ENCODE data around the gene ZCCHC2.

Gene ZCCHC2

GRCh38 chr18:62577765-62578164 is 54.9 kb downstream of the ZCCHC2 start:
- DNase-seq, result no peak

DNA sequence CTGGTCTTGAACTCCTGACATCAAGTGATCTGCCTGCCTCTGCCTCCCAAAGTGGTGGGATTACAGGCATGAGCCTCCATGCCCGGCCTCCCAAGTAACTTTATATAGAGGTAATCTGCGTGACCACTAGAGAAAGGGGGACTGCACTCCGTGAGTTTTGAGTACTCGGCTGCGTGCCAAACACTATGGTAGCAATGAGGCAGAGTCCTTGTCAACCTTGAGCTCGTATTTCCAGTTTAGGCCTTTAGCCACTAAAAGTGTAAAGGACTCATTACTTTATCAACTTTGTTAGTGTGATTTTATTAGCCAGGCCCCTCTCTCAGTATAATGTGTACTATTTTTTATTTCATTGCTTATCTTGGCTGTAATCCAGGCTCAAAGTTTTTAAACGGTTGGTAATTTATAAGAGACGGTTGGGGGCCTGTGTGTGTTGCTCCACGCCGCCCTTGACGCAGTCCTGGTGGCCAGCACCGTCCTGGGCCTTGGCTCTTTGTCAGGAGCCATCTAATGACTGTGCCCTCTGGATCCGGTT is 56.2 kb downstream of the ZCCHC2 start:
- no peak for DNase-seq

DNA sequence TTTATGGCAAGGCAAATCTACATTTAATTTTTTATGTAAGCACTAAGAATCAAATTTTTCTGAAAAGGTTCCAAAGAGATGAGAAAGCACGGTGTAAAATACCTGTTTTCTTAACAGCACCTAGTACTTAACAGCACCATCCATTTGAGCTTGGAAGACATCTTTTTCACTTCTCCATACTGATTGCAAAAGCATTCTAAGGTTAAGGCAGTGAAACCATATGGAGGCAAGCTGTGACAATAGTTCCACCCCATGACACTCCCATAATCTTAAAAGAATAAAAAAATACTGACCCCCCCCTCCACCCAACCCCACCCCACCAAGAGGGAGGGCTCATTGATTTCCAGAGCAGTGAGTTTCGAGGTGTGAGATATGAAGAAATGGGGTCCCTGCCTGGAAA is 60.6 kb downstream of the ZCCHC2 start:
- DNase-seq, result no peak

GRCh38 chr18:62584241-62585120 is 61.7 kb downstream of the ZCCHC2 start:
- peak; percentile 65 for DNase-seq

DNA sequence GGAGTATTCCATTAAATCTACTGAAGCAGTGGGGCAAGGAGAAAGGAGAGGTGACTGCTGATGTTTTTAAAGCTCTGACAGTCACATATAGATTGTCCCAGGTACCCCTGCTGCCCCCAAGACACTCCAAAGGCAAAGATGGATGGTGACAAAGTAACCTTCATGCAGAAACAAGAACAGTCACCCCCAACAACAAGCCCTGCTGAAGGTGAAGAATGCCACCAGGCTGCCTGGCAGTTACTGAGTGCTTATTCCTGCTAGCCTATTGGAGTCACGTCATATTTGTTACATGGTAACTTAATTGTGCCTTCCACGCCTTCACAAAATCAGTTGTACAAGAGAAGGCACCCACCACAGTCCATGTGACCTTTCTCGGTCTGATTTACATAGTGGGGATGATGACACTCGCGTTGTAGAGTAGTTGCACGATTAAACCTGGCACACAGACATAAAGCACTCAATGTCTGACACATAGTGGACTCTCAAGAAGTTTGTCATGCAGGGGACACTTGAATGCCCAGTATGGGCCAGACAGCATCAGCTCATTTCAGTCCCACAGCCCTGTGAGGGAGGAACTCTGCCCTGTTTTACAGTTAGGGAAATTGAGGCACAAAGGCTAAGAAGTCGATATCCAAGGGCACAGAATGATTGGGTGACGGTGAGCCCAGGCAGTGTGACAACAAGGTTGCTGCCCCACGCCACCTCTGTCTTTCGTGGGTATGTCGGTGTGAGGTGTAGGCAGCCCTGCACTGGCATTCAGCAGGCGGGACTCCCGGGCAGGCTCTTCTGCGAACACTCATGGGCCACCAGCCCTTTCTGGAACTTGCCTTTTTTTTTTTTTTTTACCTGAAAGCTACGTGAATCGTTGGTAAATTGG is 62.7 kb downstream of the ZCCHC2 start:
- no peak for DNase-seq

DNA sequence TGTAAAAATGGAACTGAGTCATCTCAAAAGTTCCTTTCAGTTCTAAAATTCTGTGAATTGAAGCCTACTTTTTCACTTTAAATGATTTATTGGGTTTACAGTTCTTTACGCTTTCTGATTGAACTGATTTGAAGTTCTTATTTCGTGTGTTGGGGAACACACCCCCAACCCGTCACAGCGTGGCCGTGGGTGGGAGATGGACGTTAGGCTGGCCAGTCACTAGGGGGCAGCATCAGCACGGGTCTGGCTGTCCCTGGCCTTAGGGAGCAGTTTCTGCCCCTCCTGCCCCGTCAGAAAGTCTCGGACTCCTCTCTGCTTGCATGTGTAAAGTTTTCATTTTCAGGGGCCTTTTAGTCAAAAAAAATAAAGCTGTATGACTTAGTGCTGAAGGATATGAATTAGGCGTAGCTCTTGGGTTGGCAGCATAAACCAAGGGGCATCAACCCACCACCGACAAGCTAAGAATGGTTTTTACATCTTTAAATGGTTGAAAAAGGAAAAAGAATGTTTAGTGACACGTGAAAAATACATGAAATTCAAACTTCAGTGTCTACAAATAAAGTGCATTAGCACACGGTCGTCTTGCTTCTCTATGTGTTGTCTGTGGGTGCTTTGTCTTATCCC is 63.4 kb downstream of the ZCCHC2 start:
- DNase-seq, result peak; percentile 61

GRCh38 chr18:62586781-62587487 is 64.1 kb downstream of the ZCCHC2 start:
- DNase-seq, result no peak

- DNase-seq, result no peak
These were observed 64.9 kb downstream of the ZCCHC2 start for GRCh38 chr18:62587689-62588088.

GRCh38 chr18:62588217-62588616 is 65.4 kb downstream of the ZCCHC2 start:
- no peak for DNase-seq

- DNase-seq, result no peak
These were observed 68.2 kb downstream of the ZCCHC2 start for GRCh38 chr18:62590799-62591590.

DNA sequence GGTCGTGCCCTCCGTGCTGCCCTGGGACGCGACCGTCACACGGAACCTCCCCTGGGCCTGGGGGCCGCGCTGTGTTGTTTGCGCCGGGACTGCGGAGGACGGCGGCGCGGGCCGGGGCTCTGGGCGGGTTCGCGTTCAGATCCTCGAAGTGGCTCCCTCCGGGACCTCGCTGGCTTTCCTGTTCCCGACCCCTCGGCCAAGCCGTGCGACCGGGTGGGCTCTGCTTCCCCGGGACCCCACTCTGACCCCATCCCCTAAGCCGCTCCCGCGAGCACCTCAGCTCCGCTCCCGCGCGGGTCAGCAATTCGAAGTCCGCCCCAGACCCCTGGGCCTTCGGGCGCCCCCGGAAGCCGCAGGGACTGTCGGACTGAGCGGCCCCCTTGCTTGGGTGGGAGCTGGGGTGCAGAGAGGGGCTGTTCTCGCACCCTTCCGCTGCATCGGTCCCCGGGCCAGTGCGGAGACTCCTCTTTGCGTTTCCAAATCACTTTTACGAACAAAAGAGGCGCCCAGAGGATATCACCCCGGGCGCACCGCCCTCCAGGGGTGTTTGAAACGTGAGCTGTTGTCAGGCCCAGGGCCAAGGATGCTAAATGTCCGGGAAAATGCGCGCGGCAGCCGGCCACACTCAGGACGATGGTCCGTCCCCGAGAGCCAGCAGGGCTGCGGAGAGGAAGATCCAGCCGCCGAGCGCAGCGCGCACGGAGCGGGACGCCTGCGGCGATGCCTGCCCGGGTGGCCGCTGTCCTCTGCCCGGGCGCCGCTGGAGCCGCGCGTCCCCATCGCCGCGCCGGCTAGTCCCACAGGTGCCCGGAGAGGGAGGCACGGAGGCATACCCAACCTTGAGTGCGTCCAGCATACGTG is 73.5 kb downstream of the ZCCHC2 start:
- peak; percentile 78 for DNase-seq

DNA sequence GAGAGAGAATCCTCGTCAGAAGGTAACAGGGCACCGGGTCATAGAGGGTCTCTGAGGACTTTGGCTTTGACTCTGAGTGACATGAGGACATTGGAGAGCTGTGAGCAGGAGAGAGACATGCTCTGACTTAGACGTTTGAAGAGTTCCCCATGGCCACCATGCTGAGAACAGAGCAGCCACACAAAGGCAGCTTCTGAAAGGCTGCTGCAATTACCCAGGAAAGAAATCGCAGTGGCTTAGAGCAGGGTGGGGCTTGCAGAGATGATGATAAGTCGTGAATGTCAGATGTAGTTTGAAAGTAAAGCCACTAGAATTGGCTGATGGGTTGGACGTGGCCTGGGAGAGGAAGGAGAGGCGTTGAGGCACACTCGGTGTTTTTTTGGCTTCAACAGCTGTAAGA is 79.0 kb downstream of the ZCCHC2 start:
- no peak for DNase-seq

- no peak for DNase-seq
These were observed 79.9 kb downstream of the ZCCHC2 start for GRCh38 chr18:62602706-62603105.

GRCh38 chr18:62603211-62603610 is 80.4 kb downstream of the ZCCHC2 start:
- DNase-seq, result no peak

DNA sequence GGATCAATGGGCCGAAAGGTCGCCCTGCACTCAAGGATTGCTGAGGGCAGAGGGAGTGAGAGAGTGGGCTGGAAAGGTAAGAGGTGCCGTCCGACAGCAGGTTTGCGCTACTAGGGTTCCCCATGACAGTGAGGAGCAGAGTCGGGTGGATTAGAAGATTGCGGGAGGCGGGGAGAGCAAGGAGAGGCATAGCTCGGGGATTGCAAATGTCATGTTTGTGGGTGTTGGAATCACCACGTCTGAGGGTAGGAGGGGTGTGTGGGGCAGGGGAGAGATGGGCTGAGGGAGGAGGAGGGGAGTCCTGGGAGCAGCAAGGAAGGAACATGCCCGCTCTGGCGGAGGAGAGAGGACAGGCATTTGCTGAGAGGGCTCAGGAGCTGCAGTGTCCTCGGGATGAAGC is 81.2 kb downstream of the ZCCHC2 start:
- DNase-seq, result no peak

DNA sequence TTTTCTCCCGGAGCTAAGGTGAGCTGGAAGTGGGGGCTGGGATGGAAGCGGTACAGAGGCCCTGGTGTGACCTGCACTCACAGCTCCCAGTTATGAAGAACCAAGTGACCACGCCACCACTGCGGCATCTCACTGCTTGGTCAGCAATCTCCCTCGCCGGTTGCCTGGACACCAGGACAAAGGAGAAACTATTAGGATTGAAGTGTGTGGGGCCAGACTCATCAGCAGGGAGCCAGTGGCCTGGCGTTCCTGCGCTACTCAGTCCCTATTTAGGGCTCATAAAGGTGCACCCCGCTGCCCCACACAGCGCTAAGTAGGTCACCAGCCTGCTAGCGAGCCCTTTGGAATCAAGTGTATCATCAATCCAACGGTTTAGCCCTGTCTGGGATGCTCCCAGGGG is 82.9 kb downstream of the ZCCHC2 start:
- no peak for DNase-seq

DNA sequence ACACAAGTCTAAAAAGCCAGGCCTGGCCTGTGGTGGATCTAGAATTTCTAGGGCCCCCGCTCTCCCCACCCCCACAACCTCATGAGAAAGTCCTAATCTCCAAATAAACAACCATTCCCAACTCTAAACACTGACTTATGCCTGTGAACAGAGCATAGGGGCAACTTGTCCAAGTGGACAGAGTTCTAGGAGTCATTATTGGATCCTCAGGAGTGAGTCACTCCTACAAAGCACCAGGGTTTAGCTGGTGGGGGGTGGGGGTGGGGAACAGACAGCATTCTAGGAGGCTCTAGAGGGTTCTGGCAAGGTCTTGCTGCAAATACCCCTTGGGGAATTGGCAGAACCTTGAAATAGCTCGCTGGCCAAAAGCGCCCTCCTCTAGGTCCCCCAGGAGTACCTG is 83.3 kb downstream of the ZCCHC2 start:
- DNase-seq, result no peak

DNA sequence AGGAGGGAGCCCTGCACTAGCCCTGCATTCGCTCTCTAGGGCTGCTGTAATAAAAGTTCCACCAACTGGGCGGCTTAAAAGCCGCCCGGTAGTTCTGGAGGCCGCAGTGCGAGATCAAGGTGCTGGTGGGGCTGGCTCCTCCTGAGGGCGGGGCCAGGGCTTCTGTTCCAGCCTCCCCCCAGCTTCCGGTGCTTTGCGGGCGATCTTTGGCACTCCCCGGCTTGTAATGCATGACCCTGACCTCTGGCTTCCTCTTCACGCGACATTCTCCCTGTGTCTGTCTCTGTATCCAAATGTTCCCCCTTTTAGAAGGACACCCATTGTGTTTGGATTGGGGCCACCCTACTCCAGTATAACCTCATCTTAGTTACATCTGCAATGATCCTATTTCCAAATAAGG is 84.5 kb downstream of the ZCCHC2 start:
- no peak for DNase-seq

- no peak for DNase-seq
These were observed 85.0 kb downstream of the ZCCHC2 start for GRCh38 chr18:62607708-62608428.

Measured in right kidney (tissue), 1 donor.